GM23338 (cell line): ENCODE measurements around the gene IDH2.

Experiments used
- CREB1 ChIP-seq: fragments of 250-450 bp; sonication (Bioruptor Pico); IDR thresholded peaks from 2 replicates; pipeline ENCODE4 v1.5.0; 2020; ENCODE audit warnings: low read depth, mild to moderate bottlenecking, moderate library complexity
- CTCF ChIP-seq, 2 experiments: fragments of 200-600 bp in 1 of 2; sonication (generic) in 1 of 2; conservative IDR thresholded peaks; 2 replicates each; pipeline versions ENCODE4 v1.5.1 to v1.6.1; 2016 to 2017; ENCODE audit warnings: antibody characterized with exemption in 2 of 2, low read depth in 2 of 2, mild to moderate bottlenecking in 2 of 2, moderate library complexity in 1 of 2
- ETS1 ChIP-seq: IDR thresholded peaks from 2 replicates; pipeline ENCODE4 v1.6.1; 2016; ENCODE audit warnings: antibody characterized with exemption
- EZH2 ChIP-seq: fragments of 200-600 bp; sonication (generic); IDR thresholded peaks from one replicate; pipeline ENCODE4 v1.8.0; 2017; ENCODE audit warnings: antibody characterized with exemption, mild to moderate bottlenecking, low read depth; ENCODE audit not compliant: unreplicated experiment
- EZH2phosphoT487 ChIP-seq: fragments of 200-600 bp; sonication (generic); IDR thresholded peaks from one replicate; pipeline ENCODE4 v1.8.1; 2018; ENCODE audit warnings: antibody characterized with exemption; ENCODE audit not compliant: unreplicated experiment
- NANOG ChIP-seq: IDR thresholded peaks from 2 replicates; pipeline ENCODE4 v1.6.1; 2016; ENCODE audit warnings: antibody characterized with exemption, borderline replicate concordance
- POLR2AphosphoS5 ChIP-seq: IDR thresholded peaks from 2 replicates; pipeline ENCODE4 v1.6.1; 2016; ENCODE audit warnings: antibody characterized with exemption, low read depth
- REST ChIP-seq: IDR thresholded peaks from one replicate; pipeline ENCODE4 v1.6.1; 2018; ENCODE audit warnings: antibody characterized with exemption; ENCODE audit not compliant: unreplicated experiment
- ZNF331 ChIP-seq: fragments of 250-450 bp; sonication (Bioruptor Pico); IDR thresholded peaks from 2 replicates; pipeline ENCODE4 v1.5.0; 2020; ENCODE audit warnings: low read depth, mild to moderate bottlenecking, moderate library complexity
- ZNF462 ChIP-seq: fragments of 250-450 bp; sonication (Bioruptor Pico); IDR thresholded peaks from 2 replicates; pipeline ENCODE4 v1.5.0; 2020; ENCODE audit warnings: mild to moderate bottlenecking, moderate library complexity

GRCh38 chr15:90080818-90081393 lies 21.4 kb downstream of the IDH2 start:
- TF ChIP-seq EZH2 (no peak), CTCF (conservative IDR thresholded peaks at IDR 0.05; ENCODE audit: low read depth in 2 of 2) (no peak), ZNF462 (CRISPR knock-in tag) (no peak), POLR2AphosphoS5 (no peak), NANOG (no peak), REST (no peak), EZH2phosphoT487 (no peak), ETS1 (no peak), CREB1 (no peak), ZNF331 (no peak)
